IMR-90 (cell line): ENCODE measurements around the gene CUX1. TPM values are rescaled to one million over a fixed set of nuclear protein-coding genes. Genes with fewer than 3 reads are reported as not detected.

Source experiments
- ATAC-seq: fragments of 200-7000 bp; cut with Tn5 transposase; 2 replicates; pipeline ENCODE4 v1.9.1; 2020; ENCODE audit warnings: low read depth, mild to moderate bottlenecking, moderate library complexity
- BruUV-seq: library from RNA; stranded (reverse); fragments of 400-500 nt; replicated peaks from 2 replicates; lab custom pipeline; 2021; lab: Mats Ljungman, UMichigan
- CTCF ChIA-PET: fragments of 300-600 bp; formaldehyde crosslinking; extraction: SDS; loops from one replicate; lab custom pipeline; 2021; ENCODE audit warnings: antibody characterized with exemption; lab: Yijun Ruan, JAX
- POLR2A ChIA-PET: fragments of 300-600 bp; sonication (Branson Sonifier 250); formaldehyde crosslinking; loops from one replicate; lab custom pipeline; 2022; ENCODE audit warnings: antibody characterized with exemption; ENCODE audit not compliant: unreplicated experiment; lab: Charles Lee
- DNase-seq: peaks from one replicate; pipeline ENCODE4 v3.0.0; 2013
- H2AFZ ChIP-seq: replicated peaks from 2 replicates; pipeline ENCODE3; 2013; ENCODE audit warnings: low read length, mild to moderate bottlenecking; ENCODE audit not compliant: poor library complexity
- H2AK5ac ChIP-seq: 2 replicates; pipeline ENCODE4 v1.6.1; 2013; ENCODE audit warnings: low read depth, low read length, inconsistent platforms
- H2AK9ac ChIP-seq: replicated peaks from 2 replicates; pipeline ENCODE3; 2013; ENCODE audit warnings: mild to moderate bottlenecking, low read depth, low read length, moderate library complexity; ENCODE audit not compliant: poor library complexity
- H2BK120ac ChIP-seq: 2 replicates; pipeline ENCODE4 v1.6.1; 2013; ENCODE audit warnings: low read depth, low read length, inconsistent platforms
- H2BK15ac ChIP-seq: 3 replicates; pipeline ENCODE4 v1.6.1; 2013; ENCODE audit warnings: low read depth, low read length, inconsistent platforms
- H2BK20ac ChIP-seq: 2 replicates; pipeline ENCODE4 v1.6.1; 2013; ENCODE audit warnings: low read depth, mild to moderate bottlenecking, inconsistent platforms, low read length, moderate library complexity
- H2BK5ac ChIP-seq: 2 replicates; pipeline ENCODE4 v1.6.1; 2013; ENCODE audit warnings: mild to moderate bottlenecking, low read depth, low read length, inconsistent platforms; ENCODE audit not compliant: poor library complexity, severe bottlenecking
- H3K14ac ChIP-seq: replicated peaks from 2 replicates; pipeline ENCODE4 v1.6.1; 2013; ENCODE audit warnings: low read depth, low read length, inconsistent platforms
- H3K18ac ChIP-seq: 2 replicates; pipeline ENCODE4 v1.6.1; 2013; ENCODE audit warnings: low read depth, low read length, control low read depth
- H3K23ac ChIP-seq: 2 replicates; pipeline ENCODE4 v1.6.1; 2013; ENCODE audit warnings: low read depth, low read length, inconsistent platforms
- H3K27ac ChIP-seq: 2 replicates; pipeline ENCODE4 v1.5.1; 2013; ENCODE audit warnings: mild to moderate bottlenecking, control low read depth, low read length; ENCODE audit not compliant: insufficient read depth
- H3K27me3 ChIP-seq: 2 replicates; pipeline ENCODE4 v1.6.1; 2013; ENCODE audit warnings: low read length; ENCODE audit not compliant: control insufficient read depth, insufficient read depth
- H3K36me3 ChIP-seq: 2 replicates; pipeline ENCODE4 v1.6.1; 2013; ENCODE audit warnings: low read length, mixed read lengths; ENCODE audit not compliant: control insufficient read depth, insufficient read depth
- H3K4ac ChIP-seq: 2 replicates; pipeline ENCODE4 v1.6.1; 2013; ENCODE audit warnings: low read depth, low read length, inconsistent platforms
- H3K4me1 ChIP-seq: 2 replicates; pipeline ENCODE4 v1.6.1; 2013; ENCODE audit warnings: low read length, mixed read lengths; ENCODE audit not compliant: control insufficient read depth, insufficient read depth
- H3K4me2 ChIP-seq: 2 replicates; pipeline ENCODE4 v1.6.1; 2013; ENCODE audit warnings: low read depth, mild to moderate bottlenecking, control low read depth, low read length, moderate library complexity
- H3K4me3 ChIP-seq: 2 replicates; pipeline ENCODE4 v1.5.1; 2013; ENCODE audit warnings: low read depth, mild to moderate bottlenecking, control low read depth, low read length, moderate library complexity; ENCODE audit not compliant: insufficient read depth
- H3K56ac ChIP-seq: 2 replicates; pipeline ENCODE4 v1.6.1; 2013; ENCODE audit warnings: low read length, inconsistent platforms; ENCODE audit not compliant: insufficient read depth; ENCODE audit errors: extremely low read depth
- H3K79me1 ChIP-seq, 2 experiments: 2 replicates each; pipeline ENCODE4 v1.6.1; 2013; ENCODE audit warnings: low read length in 2 of 2, inconsistent platforms in 1 of 2, low read depth in 1 of 2
- H3K9ac ChIP-seq: 2 replicates; pipeline ENCODE4 v1.6.1; 2013; ENCODE audit warnings: low read depth, low read length, control low read depth
- H3K9me1 ChIP-seq: 2 replicates; pipeline ENCODE4 v1.6.1; 2013; ENCODE audit warnings: low read length, inconsistent platforms; ENCODE audit not compliant: insufficient read depth
- H3K9me3 ChIP-seq: 2 replicates; pipeline ENCODE4 v1.6.1; 2013; ENCODE audit warnings: low read length; ENCODE audit not compliant: control insufficient read depth, insufficient read depth
- H4K20me1 ChIP-seq: 2 replicates; pipeline ENCODE4 v1.6.1; 2013; ENCODE audit warnings: low read length, inconsistent platforms; ENCODE audit not compliant: insufficient read depth
- H4K5ac ChIP-seq: 2 replicates; pipeline ENCODE4 v1.6.1; 2013; ENCODE audit warnings: mild to moderate bottlenecking, low read depth, low read length, control low read depth
- H4K8ac ChIP-seq, 2 experiments: 2 replicates each; pipeline ENCODE4 v1.6.1; 2013; ENCODE audit warnings: low read depth in 2 of 2, low read length in 2 of 2, control low read depth in 1 of 2, inconsistent platforms in 1 of 2
- H4K91ac ChIP-seq: 2 replicates; pipeline ENCODE4 v1.6.1; 2013; ENCODE audit warnings: low read depth, low read length, inconsistent platforms; ENCODE audit not compliant: insufficient read depth
- MAFK ChIP-seq: IDR thresholded peaks from 2 replicates; pipeline ENCODE4 v1.6.1; 2012; ENCODE audit warnings: low read depth, low read length, improper control_type of control experiment
- RFX5 ChIP-seq: IDR thresholded peaks from 2 replicates; pipeline ENCODE4 v1.8.0; 2012; ENCODE audit warnings: low read depth, mild to moderate bottlenecking, low read length, moderate library complexity
- WGBS, 2 experiments: methylation state at CpG; one replicate each; pipeline versions ENCODE4 v1.1.5 to v1.1.7; 2013; ENCODE audit warnings: missing lambda C conversion rate in 2 of 2; ENCODE audit not compliant: insufficient read length in 1 of 2; ENCODE audit errors: extremely low coverage in 2 of 2; 5-methylcytosine and 5-hydroxymethylcytosine counted together
- dilution Hi-C: fragments of 300-500 bp; cut with HindIII; formaldehyde crosslinking; loops from one replicate; pipeline ENCODE4 v1.14.3; 2018; ENCODE audit warnings: low sequenced_read_pairs; ENCODE audit not compliant: unreplicated experiment
- in situ Hi-C: fragments of 300-500 bp; cut with MboI; formaldehyde crosslinking; loops from 3 replicates; pipeline ENCODE4 v1.14.3; 2019; ENCODE audit warnings: low sequenced_read_pairs, inconsistent platforms, mixed read lengths
- intact Hi-C: fragments of 100-400 bp; cut with micrococcal nuclease; formaldehyde crosslinking; loops from 2 replicates; pipeline ENCODE4 v1.10.0; 2022
- polyA plus RNA-seq, 3 experiments: library from polyadenylated mRNA; depleted of rRNA; stranded (reverse); fragments of >200 nt; gene quantifications; 2 replicates each; pipeline ENCODE4 v1.2.3, GENCODE V29; 2012; ENCODE audit warnings: low replicate concordance in 1 of 3
- total RNA-seq: library from RNA; depleted of rRNA; stranded (reverse); fragments of >200 nt; gene quantifications from 2 replicates; pipeline ENCODE4 v1.2.3, GENCODE V29; 2012
- TF ChIP-seq, protein P1 (sequence below): conservative IDR thresholded peaks from 2 replicates; pipeline ENCODE4 v1.5.1; 2012; ENCODE audit warnings: mild to moderate bottlenecking, low read depth, low read length, improper control_type of control experiment

Gene CUX1
- total and polyA plus RNA-seq, 2 of the 4 experiments (the other 2 are of a cell fraction), result 19.7 to 46.4 TPM

DNA sequence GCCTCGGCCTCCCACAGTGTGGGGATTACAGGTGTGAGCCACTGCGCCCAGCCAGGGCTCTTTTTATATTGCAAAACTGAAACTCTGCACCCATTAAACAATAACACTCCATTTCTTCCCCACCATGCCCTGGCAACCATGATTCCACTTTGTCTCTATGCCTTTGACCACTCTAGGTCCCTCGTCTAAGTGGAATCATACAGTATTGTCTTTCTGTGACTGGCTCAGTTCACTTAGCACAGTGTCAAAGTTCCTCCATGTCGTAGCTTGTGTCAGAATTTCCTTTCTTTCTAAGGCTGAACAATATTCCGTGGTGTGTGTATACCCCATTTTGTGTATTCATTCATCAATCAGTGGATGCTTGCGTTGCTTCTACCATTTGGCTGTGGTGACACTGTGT lies 46.2 kb downstream of the CUX1 start:
- no peak overlapping the region for H3K56ac ChIP-seq
- dilution Hi-C loops (no loop called here), intact Hi-C loops (no loop called here), in situ Hi-C loops (no loop called here)
- no peak overlapping the region for H3K4me3 ChIP-seq
- H4K8ac ChIP-seq, result no peak overlapping the region
- ChIA-PET POLR2A (no interaction called here), CTCF (no interaction called here)
- no peak overlapping the region for H2BK20ac ChIP-seq
- ATAC-seq, result no peak
- no peak overlapping the region for H3K9ac ChIP-seq
- TF ChIP-seq MAFK, result no peak
- TF ChIP-seq, protein P1, sequence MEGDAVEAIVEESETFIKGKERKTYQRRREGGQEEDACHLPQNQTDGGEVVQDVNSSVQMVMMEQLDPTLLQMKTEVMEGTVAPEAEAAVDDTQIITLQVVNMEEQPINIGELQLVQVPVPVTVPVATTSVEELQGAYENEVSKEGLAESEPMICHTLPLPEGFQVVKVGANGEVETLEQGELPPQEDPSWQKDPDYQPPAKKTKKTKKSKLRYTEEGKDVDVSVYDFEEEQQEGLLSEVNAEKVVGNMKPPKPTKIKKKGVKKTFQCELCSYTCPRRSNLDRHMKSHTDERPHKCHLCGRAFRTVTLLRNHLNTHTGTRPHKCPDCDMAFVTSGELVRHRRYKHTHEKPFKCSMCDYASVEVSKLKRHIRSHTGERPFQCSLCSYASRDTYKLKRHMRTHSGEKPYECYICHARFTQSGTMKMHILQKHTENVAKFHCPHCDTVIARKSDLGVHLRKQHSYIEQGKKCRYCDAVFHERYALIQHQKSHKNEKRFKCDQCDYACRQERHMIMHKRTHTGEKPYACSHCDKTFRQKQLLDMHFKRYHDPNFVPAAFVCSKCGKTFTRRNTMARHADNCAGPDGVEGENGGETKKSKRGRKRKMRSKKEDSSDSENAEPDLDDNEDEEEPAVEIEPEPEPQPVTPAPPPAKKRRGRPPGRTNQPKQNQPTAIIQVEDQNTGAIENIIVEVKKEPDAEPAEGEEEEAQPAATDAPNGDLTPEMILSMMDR, result no peak
- no peak for TF ChIP-seq RFX5
- no CpG with 5 or more reads among the region's 6 CpGs for WGBS, 2 experiments
- H3K4ac ChIP-seq, result no peak overlapping the region; the same call in 1 of the 2 replicates
- H3K36me3 ChIP-seq, result no peaks in the 10 kb centered on the region
- BruUV-seq, result no TSS peak
- H2AK9ac ChIP-seq, result no peak overlapping the region
- H4K5ac ChIP-seq, result no peak overlapping the region
- H3K27me3 ChIP-seq, result no peaks in the 10 kb centered on the region
- no peak overlapping the region for H3K4me2 ChIP-seq
- H2BK120ac ChIP-seq, result no peak overlapping the region
- H3K18ac ChIP-seq, result no peak overlapping the region
- peaks cover 62% of the 10 kb centered on the region for H4K20me1 ChIP-seq
- no peak for DNase-seq
- H2AFZ ChIP-seq, result no peak overlapping the region
- no peak overlapping the region for H3K23ac ChIP-seq
- H3K9me1 ChIP-seq, result peaks cover 21% of the 10 kb centered on the region; the same call in 1 of the 2 replicates
- H3K9me3 ChIP-seq, result no peaks in the 10 kb centered on the region
- H3K14ac ChIP-seq, result no peak overlapping the region
- no peak overlapping the region for H2BK15ac ChIP-seq
- no peak overlapping the region for H4K91ac ChIP-seq
- H3K27ac ChIP-seq, result no peak overlapping the region
- peak overlapping the region; percentile 60; the same call in 1 of the 2 replicates for H2AK5ac ChIP-seq
- no peak overlapping the region for H2BK5ac ChIP-seq
- H3K79me1 ChIP-seq, result peaks cover 34 to 84% of the 10 kb centered on the region in 2 experiments
- peaks cover 14% of the 10 kb centered on the region for H3K4me1 ChIP-seq
